Measurements from ENCODE around the gene SRSF2.

GRCh38 chr17:76742958-76743357 lies 5.8 kb upstream of the SRSF2 start:
- TF ChIP-seq SP1 (IDR thresholded peaks at IDR 0.05) (no peak), LEF1 (IDR thresholded peaks at IDR 0.05; ENCODE audit: borderline replicate concordance) (no peak)

Data from HEK293T (cell line).